GM12875 (cell line): Measurements from ENCODE around the gene SMYD2.

Experiments
- H3K4me3 ChIP-seq: one replicate; pipeline ENCODE4 v1.5.1; 2011; ENCODE audit warnings: low read depth, low read length, control low read depth
- TF ChIP-seq, protein P1 (sequence below): IDR thresholded peaks from 2 replicates; pipeline ENCODE4 v1.5.1; 2011; ENCODE audit warnings: low read depth, mild to moderate bottlenecking, control low read depth, inconsistent platforms, low read length, moderate library complexity, borderline replicate concordance; ENCODE audit not compliant: insufficient read depth

SMYD2 gene

GRCh38 chr1:214282630-214283242 is 1.8 kb downstream of the SMYD2 start:
- TF ChIP-seq, protein P1, sequence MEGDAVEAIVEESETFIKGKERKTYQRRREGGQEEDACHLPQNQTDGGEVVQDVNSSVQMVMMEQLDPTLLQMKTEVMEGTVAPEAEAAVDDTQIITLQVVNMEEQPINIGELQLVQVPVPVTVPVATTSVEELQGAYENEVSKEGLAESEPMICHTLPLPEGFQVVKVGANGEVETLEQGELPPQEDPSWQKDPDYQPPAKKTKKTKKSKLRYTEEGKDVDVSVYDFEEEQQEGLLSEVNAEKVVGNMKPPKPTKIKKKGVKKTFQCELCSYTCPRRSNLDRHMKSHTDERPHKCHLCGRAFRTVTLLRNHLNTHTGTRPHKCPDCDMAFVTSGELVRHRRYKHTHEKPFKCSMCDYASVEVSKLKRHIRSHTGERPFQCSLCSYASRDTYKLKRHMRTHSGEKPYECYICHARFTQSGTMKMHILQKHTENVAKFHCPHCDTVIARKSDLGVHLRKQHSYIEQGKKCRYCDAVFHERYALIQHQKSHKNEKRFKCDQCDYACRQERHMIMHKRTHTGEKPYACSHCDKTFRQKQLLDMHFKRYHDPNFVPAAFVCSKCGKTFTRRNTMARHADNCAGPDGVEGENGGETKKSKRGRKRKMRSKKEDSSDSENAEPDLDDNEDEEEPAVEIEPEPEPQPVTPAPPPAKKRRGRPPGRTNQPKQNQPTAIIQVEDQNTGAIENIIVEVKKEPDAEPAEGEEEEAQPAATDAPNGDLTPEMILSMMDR, result no peak
- no peak overlapping the region for H3K4me3 ChIP-seq

DNA sequence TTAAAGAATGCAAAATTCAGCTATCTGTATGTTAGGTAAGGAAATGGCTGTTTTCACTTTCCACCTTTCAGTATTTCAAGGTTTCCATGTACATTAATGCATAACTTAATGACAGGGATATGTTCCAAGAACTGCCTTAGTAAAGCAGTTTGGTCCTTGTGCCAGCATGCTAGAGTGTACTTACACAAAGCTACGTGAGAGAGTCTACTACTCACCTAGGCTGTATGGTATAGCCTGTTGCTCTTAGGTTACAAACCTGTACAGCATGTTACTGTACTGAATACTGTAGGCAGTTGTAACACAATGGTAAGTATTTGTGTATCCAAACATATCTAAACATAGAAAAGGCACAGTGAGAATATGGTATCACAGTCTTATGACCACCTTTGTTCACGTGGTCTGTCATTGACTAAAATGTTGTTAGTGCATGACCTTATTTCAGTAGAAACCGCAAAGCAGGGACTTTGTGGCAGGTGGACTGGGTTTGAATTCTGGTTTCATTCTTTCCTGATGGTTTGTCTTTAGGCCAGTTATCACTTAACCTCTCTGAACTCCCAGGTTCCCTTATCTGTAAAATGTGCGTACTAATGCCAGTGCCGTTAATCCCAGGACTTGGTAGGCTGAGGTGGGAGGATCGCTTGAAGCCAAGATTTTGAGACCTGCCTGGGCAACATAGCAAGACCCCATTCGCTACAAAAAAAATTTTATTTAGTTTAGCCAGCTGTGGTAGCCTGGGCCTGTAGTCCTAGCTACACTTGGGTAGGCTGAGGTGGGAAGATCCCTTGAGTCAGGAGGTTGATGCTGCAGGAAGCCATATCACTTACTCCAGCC is 4.9 kb downstream of the SMYD2 start:
- no peak overlapping the region for H3K4me3 ChIP-seq
- TF ChIP-seq, protein P1, result no peak

GRCh38 chr1:214287884-214288283 is 6.9 kb downstream of the SMYD2 start:
- H3K4me3 ChIP-seq, result no peak overlapping the region
- TF ChIP-seq, protein P1, result no peak

DNA sequence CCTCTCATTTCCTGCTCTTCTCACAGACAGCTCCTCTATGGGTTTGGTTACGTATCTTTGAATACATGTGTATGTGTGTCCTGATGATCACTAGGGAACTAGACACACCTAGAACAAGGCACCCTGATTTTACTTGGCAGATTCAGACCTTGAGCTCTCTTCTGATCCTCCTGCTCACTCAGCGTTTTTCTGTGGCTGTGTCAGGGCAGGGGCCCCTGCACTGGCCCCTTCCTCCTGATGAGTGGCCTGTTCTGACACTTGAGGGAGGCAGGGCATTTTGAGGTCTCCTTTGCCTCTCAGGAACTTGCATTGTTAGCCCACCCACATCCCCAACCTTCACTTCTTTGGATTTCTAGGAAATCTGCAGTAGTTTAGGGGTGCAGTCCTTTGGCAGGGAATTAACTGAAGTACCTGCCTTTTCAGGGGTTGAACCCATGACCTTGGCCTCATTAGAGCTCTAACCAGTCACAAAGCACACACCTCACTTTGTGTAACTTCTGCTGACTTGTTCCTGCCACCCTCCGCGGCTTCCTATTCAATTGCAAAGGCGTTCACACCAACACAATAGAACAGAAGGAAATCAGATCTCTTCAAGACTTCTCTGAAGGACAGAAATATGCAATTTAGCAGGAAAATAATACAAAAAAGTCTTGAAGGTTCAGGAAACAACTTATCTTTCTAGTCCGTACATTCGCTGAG is 8.8 kb downstream of the SMYD2 start:
- TF ChIP-seq, protein P1, result no peak
- no peak overlapping the region for H3K4me3 ChIP-seq

DNA sequence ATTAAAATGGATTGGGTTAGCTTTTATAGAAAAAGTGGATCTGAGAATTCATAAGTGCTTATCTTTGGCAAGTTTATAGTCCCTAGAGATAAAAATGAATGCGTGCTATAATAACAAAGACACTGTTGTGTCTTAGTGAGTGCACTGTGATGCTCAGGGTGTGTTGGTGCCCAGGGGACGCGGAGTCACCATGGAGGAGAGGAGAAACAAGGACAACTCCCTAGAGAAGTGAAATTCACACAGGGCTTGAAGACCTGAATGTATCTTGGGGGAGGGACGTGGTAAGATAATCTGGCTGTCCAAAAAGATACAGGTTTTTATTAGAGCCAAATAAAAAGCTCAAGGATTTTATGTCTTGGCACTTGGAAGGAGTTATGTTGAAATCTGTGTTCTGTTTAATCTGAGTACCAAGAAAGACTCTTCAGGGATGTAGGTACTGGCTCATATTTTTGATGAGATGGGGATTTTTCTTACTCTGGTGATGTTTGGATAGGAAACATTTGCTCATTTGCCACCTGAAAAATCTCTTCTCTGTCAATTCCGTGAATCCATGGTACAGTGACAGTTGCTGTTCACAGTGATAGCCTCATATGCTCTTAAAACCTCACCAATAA is 9.6 kb downstream of the SMYD2 start:
- no peak overlapping the region for H3K4me3 ChIP-seq
- TF ChIP-seq, protein P1, result no peak

DNA sequence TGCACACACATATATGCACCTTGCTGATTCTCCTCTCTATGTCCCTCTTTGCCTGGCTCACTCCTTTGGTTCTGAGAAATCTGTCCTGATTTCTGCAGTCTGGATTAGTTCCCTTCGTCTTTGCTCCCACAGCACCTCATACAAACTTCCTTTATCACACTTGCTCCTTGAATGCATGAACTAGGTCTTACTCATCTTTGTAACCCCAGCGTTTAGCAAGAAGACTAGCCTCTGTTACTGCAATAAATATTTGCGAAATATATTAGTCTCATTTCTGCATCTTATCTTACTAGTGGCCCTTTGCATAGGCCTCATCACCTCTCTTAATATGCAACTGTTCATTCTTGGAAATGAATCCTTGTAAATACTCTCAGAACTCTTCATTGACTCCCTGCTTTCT is 11.4 kb downstream of the SMYD2 start:
- TF ChIP-seq, protein P1, result no peak
- H3K4me3 ChIP-seq, result no peak overlapping the region
